ENCODE measurements around the gene HTN3. TPM values are rescaled to one million over a fixed set of nuclear protein-coding genes. Genes with fewer than 3 reads are reported as not detected.
"Not testable (repeated sequence)": the region's sequence is repeated elsewhere in the genome, so short reads cannot be mapped to it uniquely, and the experiment has no call there.

The HTN3 gene
- total and polyA plus RNA-seq, 4 donors = not detected

- no peak for DNase-seq
- Histone ChIP-seq H3K27me3 (ENCODE audit: control insufficient read depth in 1 of 2, insufficient read depth in 2 of 2, low read length in 1 of 2) (no peaks in the 10 kb centered on the region), H3K4me1 (ENCODE audit: control insufficient read depth in 1 of 2, insufficient read depth in 2 of 2, low read length in 2 of 2) (no peaks in the 10 kb centered on the region), H3K27ac (ENCODE audit: low read depth in 1 of 2, low read length in 2 of 2) (no peak overlapping the region), H3K9me3 (ENCODE audit: control insufficient read depth, low read length) (peaks cover 1% of the 10 kb centered on the region), H3K36me3 (ENCODE audit: control insufficient read depth in 1 of 2, insufficient read depth in 2 of 2, low read length in 1 of 2) (no peaks in the 10 kb centered on the region), H3K4me3 (ENCODE audit: low read length in 2 of 2) (no peak overlapping the region)
- ATAC-seq (ENCODE audit: low FRiP score) = no peak
- WGBS, 2 donors = 31 to 37% methylated on average over 3 of the region's 3 CpGs
- intact Hi-C loops (cut with DNase I) = no loop called here
Observed at GRCh38 chr4:70008771-70009170, 19.5 kb upstream of the HTN3 start.

- ATAC-seq (ENCODE audit: low FRiP score); DNase-seq; H3K4me3 ChIP-seq (ENCODE audit: low read length in 2 of 2); H3K9me3 ChIP-seq (ENCODE audit: control insufficient read depth, low read length); intact Hi-C loops (cut with DNase I); H3K4me1 ChIP-seq (ENCODE audit: control insufficient read depth in 1 of 2, insufficient read depth in 2 of 2, low read length in 2 of 2); H3K36me3 ChIP-seq (ENCODE audit: control insufficient read depth in 1 of 2, insufficient read depth in 2 of 2, low read length in 1 of 2); H3K27ac ChIP-seq (ENCODE audit: low read depth in 1 of 2, low read length in 2 of 2); H3K27me3 ChIP-seq (ENCODE audit: control insufficient read depth in 1 of 2, insufficient read depth in 2 of 2, low read length in 1 of 2): not testable (repeated sequence)
- WGBS, 2 donors = 68 to 80% methylated on average over 8 to 10 of the region's 10 CpGs
Observed at GRCh38 chr4:70019006-70019405, 9.3 kb upstream of the HTN3 start.

DNA sequence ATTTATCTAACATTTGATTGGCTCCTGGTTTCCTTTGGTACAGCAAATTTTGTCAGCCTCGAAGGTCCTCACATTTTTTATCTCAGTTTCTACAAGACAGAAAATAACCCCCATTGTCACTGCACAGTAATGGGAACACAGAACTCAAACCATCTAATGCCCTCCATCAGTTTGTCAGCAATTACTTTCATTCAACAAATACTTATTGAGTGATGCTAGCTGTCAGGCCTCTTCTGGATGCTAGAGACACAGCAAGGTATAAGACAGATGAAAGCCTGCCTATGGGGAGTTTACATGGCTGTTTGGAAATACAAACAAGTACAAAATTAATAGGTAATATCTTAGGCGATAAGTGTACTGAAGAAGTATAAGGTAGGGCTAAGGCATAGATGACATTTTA, 5.0 kb upstream of the HTN3 start:
- no peak for DNase-seq
- Histone ChIP-seq H3K27ac (ENCODE audit: low read depth in 1 of 2, low read length in 2 of 2) (no peak overlapping the region), H3K4me3 (ENCODE audit: low read length in 2 of 2) (no peak overlapping the region), H3K27me3 (ENCODE audit: control insufficient read depth in 1 of 2, insufficient read depth in 2 of 2, low read length in 1 of 2) (no peaks in the 10 kb centered on the region), H3K9me3 (ENCODE audit: control insufficient read depth, low read length) (peaks cover 2% of the 10 kb centered on the region), H3K4me1 (ENCODE audit: control insufficient read depth in 1 of 2, insufficient read depth in 2 of 2, low read length in 2 of 2) (no peaks in the 10 kb centered on the region), H3K36me3 (ENCODE audit: control insufficient read depth in 1 of 2, insufficient read depth in 2 of 2, low read length in 1 of 2) (no peaks in the 10 kb centered on the region)
- no peak for ATAC-seq (ENCODE audit: low FRiP score)
- 77 to 78% methylated on average over 2 of the region's 2 CpGs for WGBS, 2 donors
- intact Hi-C loops (cut with DNase I) = no loop called here

GRCh38 chr4:70027011-70027410, 1.2 kb upstream of the HTN3 start:
- Histone ChIP-seq H3K4me3 (ENCODE audit: low read length in 2 of 2) (no peak overlapping the region), H3K36me3 (ENCODE audit: control insufficient read depth in 1 of 2, insufficient read depth in 2 of 2, low read length in 1 of 2) (no peaks in the 10 kb centered on the region), H3K27me3 (ENCODE audit: control insufficient read depth in 1 of 2, insufficient read depth in 2 of 2, low read length in 1 of 2) (no peaks in the 10 kb centered on the region), H3K27ac (ENCODE audit: low read depth in 1 of 2, low read length in 2 of 2) (no peak overlapping the region), H3K9me3 (ENCODE audit: control insufficient read depth, low read length) (no peaks in the 10 kb centered on the region), H3K4me1 (ENCODE audit: control insufficient read depth in 1 of 2, insufficient read depth in 2 of 2, low read length in 2 of 2) (no peaks in the 10 kb centered on the region)
- no peak for ATAC-seq (ENCODE audit: low FRiP score)
- 74 to 79% methylated on average over 5 of the region's 5 CpGs for WGBS, 2 donors
- DNase-seq = no peak
- intact Hi-C loops (cut with DNase I) = no loop called here

DNA sequence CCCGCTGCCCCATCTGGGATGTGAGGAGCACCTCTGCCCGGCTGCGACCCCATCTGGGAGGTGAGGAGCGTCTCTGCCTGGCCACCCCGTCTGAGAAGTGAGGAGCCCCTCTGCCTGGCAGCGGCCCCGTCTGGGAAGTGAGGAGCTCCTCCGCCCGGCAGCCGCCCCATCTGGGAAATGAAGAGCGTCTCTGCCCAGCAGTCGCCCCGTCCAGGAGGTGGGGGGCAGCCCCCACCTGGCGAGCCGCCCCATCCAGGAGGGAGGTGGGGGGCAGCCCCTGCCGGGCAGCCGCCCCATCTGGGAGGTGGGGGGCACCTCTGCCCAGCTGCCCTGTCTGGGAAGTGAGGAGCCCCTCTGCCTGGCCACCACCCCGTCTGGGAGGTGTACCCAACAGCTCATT, 9.3 kb downstream of the HTN3 start:
- 89 to 91% methylated on average over 10 to 18 of the region's 18 CpGs for WGBS, 2 donors

GRCh38 chr4:70039928-70040327, 11.7 kb downstream of the HTN3 start:
- H3K36me3 ChIP-seq (ENCODE audit: control insufficient read depth in 1 of 2, insufficient read depth in 2 of 2, low read length in 1 of 2); DNase-seq; H3K27me3 ChIP-seq (ENCODE audit: control insufficient read depth in 1 of 2, insufficient read depth in 2 of 2, low read length in 1 of 2); H3K4me1 ChIP-seq (ENCODE audit: control insufficient read depth in 1 of 2, insufficient read depth in 2 of 2, low read length in 2 of 2); H3K27ac ChIP-seq (ENCODE audit: low read depth in 1 of 2, low read length in 2 of 2); H3K4me3 ChIP-seq (ENCODE audit: low read length in 2 of 2); ATAC-seq (ENCODE audit: low FRiP score); intact Hi-C loops (cut with DNase I); H3K9me3 ChIP-seq (ENCODE audit: control insufficient read depth, low read length): not testable (repeated sequence)

More for the DNA sequence above, 9.3 kb downstream of the HTN3 start:
- DNase-seq; intact Hi-C loops (cut with DNase I); ATAC-seq (ENCODE audit: low FRiP score); H3K9me3 ChIP-seq (ENCODE audit: control insufficient read depth, low read length); H3K4me1 ChIP-seq (ENCODE audit: control insufficient read depth in 1 of 2, insufficient read depth in 2 of 2, low read length in 2 of 2); H3K36me3 ChIP-seq (ENCODE audit: control insufficient read depth in 1 of 2, insufficient read depth in 2 of 2, low read length in 1 of 2); H3K4me3 ChIP-seq (ENCODE audit: low read length in 2 of 2); H3K27me3 ChIP-seq (ENCODE audit: control insufficient read depth in 1 of 2, insufficient read depth in 2 of 2, low read length in 1 of 2); H3K27ac ChIP-seq (ENCODE audit: low read depth in 1 of 2, low read length in 2 of 2): not testable (repeated sequence)

DNA sequence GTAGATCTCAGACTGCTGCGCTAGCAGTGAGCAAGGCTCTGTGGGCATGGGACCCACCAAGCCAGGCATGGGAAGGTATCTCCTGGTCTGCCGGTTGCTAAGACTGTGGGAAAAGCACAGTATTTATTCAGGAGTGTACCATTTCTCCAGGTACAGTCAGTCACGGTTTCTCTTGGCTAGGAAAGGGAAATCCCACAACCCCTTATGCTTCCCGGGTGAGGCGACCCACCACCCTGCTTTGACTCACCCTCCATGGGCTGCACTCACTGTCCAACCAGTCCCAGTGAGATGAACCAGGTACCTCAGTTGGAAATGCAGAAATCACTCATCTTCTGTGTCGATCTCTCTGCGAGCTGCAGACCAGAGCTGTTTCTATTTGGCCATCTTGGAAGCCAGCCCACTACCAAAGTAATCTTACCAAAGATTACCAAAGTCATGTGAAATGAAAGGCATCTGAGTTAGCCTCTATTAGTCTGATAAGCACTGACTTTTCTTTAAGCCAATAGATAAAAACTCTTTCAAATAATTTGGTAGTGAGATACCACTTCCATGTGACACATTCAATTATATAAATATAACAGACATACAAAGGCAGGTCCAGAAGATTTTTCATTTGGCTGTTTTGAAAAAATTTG, 13.5 kb downstream of the HTN3 start:
- no peaks in the 10 kb centered on the region for H3K9me3 ChIP-seq (ENCODE audit: control insufficient read depth, low read length)
- no peaks in the 10 kb centered on the region for H3K36me3 ChIP-seq (ENCODE audit: control insufficient read depth in 1 of 2, insufficient read depth in 2 of 2, low read length in 1 of 2)
- H3K27ac ChIP-seq (ENCODE audit: low read depth in 1 of 2, low read length in 2 of 2) = no peak overlapping the region
- WGBS, 2 donors = 70% methylated on average over 7 of the region's 7 CpGs
- H3K4me3 ChIP-seq (ENCODE audit: low read length in 2 of 2) = no peak overlapping the region
- intact Hi-C loops (cut with DNase I) = no loop called here
- no peaks in the 10 kb centered on the region for H3K4me1 ChIP-seq (ENCODE audit: control insufficient read depth in 1 of 2, insufficient read depth in 2 of 2, low read length in 2 of 2)
- no peaks in the 10 kb centered on the region for H3K27me3 ChIP-seq (ENCODE audit: control insufficient read depth in 1 of 2, insufficient read depth in 2 of 2, low read length in 1 of 2)
- no peak for DNase-seq
- no peak for ATAC-seq (ENCODE audit: low FRiP score)

DNA sequence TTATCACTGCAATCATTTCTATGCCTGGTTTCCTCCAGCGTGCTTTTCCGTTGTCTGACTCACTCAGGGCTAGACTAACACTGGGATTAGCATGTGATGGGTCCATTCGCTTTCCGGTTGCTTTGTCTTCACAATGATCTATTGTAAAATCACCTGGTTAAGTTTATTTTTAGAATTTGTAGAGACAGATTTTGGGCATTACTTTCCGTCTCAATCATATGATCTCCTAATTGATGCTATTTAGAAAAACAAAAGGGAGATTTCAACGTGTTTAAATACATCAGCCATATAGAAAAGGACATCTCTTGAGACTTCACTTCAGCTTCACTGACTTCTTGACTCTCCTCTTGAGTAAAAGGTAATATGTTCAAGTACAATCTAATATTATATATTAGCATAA, 21.9 kb downstream of the HTN3 start, which contains the start of gene HTN1:
Gene HTN1, plus strand, starts transcription at position 301 of the 400 bp plus-strand sequence. CDS start 2,639 bp downstream, outside the sequence.
- H3K4me3 ChIP-seq (ENCODE audit: low read length in 2 of 2); H3K36me3 ChIP-seq (ENCODE audit: control insufficient read depth in 1 of 2, insufficient read depth in 2 of 2, low read length in 1 of 2); intact Hi-C loops (cut with DNase I); DNase-seq; H3K9me3 ChIP-seq (ENCODE audit: control insufficient read depth, low read length); H3K27me3 ChIP-seq (ENCODE audit: control insufficient read depth in 1 of 2, insufficient read depth in 2 of 2, low read length in 1 of 2); H3K4me1 ChIP-seq (ENCODE audit: control insufficient read depth in 1 of 2, insufficient read depth in 2 of 2, low read length in 2 of 2); ATAC-seq (ENCODE audit: low FRiP score); H3K27ac ChIP-seq (ENCODE audit: low read depth in 1 of 2, low read length in 2 of 2): not testable (repeated sequence)
- 62 to 77% methylated on average over 5 of the region's 6 CpGs for WGBS, 2 donors

DNA sequence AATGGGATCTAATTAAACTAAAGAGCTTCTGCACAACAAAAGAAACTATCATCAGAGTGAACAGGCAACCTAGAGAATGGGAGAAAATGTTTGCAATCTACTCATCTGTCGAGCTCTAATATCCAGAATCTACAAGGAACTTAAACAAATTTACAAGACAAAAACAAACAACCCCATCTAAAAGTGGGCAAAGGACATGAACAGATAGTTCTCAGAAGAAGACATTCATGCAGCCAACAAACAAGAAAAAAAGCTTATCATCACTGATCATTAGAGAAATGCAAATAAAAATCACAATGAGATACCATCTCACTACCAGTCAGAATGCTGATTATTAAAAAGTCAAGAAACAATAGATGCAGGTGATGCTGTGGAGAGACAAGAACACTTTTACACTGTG, 28.3 kb downstream of the HTN3 start:
- H3K27me3 ChIP-seq (ENCODE audit: control insufficient read depth in 1 of 2, insufficient read depth in 2 of 2, low read length in 1 of 2); intact Hi-C loops (cut with DNase I); ATAC-seq (ENCODE audit: low FRiP score); H3K36me3 ChIP-seq (ENCODE audit: control insufficient read depth in 1 of 2, insufficient read depth in 2 of 2, low read length in 1 of 2); H3K27ac ChIP-seq (ENCODE audit: low read depth in 1 of 2, low read length in 2 of 2); H3K4me1 ChIP-seq (ENCODE audit: control insufficient read depth in 1 of 2, insufficient read depth in 2 of 2, low read length in 2 of 2); DNase-seq; H3K9me3 ChIP-seq (ENCODE audit: control insufficient read depth, low read length); H3K4me3 ChIP-seq (ENCODE audit: low read length in 2 of 2): not testable (repeated sequence)
- 50 to 80% methylated on average over 1 of the region's 1 CpG for WGBS, 2 donors

Data from aorta (tissue), 5 donors.